IMR-90 (cell line): ENCODE measurements around the gene TELO2. TPM values are rescaled to one million over a fixed set of nuclear protein-coding genes. Genes with fewer than 3 reads are reported as not detected.

ENCODE experiments used
- ATAC-seq: fragments of 200-7000 bp; cut with Tn5 transposase; 2 replicates; pipeline ENCODE4 v1.9.1; 2020; ENCODE audit warnings: low read depth, mild to moderate bottlenecking, moderate library complexity
- BruUV-seq: library from RNA; stranded (reverse); fragments of 400-500 nt; replicated peaks from 2 replicates; lab custom pipeline; 2021; lab: Mats Ljungman, UMichigan
- CTCF ChIA-PET: fragments of 300-600 bp; formaldehyde crosslinking; extraction: SDS; loops from one replicate; lab custom pipeline; 2021; ENCODE audit warnings: antibody characterized with exemption; lab: Yijun Ruan, JAX
- POLR2A ChIA-PET: fragments of 300-600 bp; sonication (Branson Sonifier 250); formaldehyde crosslinking; loops from one replicate; lab custom pipeline; 2022; ENCODE audit warnings: antibody characterized with exemption; ENCODE audit not compliant: unreplicated experiment; lab: Charles Lee
- DNase-seq: peaks from one replicate; pipeline ENCODE4 v3.0.0; 2013
- H2AFZ ChIP-seq: replicated peaks from 2 replicates; pipeline ENCODE3; 2013; ENCODE audit warnings: low read length, mild to moderate bottlenecking; ENCODE audit not compliant: poor library complexity
- H2AK5ac ChIP-seq: 2 replicates; pipeline ENCODE4 v1.6.1; 2013; ENCODE audit warnings: low read depth, low read length, inconsistent platforms
- H2AK9ac ChIP-seq: replicated peaks from 2 replicates; pipeline ENCODE3; 2013; ENCODE audit warnings: mild to moderate bottlenecking, low read depth, low read length, moderate library complexity; ENCODE audit not compliant: poor library complexity
- H2BK120ac ChIP-seq: 2 replicates; pipeline ENCODE4 v1.6.1; 2013; ENCODE audit warnings: low read depth, low read length, inconsistent platforms
- H2BK15ac ChIP-seq: 3 replicates; pipeline ENCODE4 v1.6.1; 2013; ENCODE audit warnings: low read depth, low read length, inconsistent platforms
- H2BK20ac ChIP-seq: 2 replicates; pipeline ENCODE4 v1.6.1; 2013; ENCODE audit warnings: low read depth, mild to moderate bottlenecking, inconsistent platforms, low read length, moderate library complexity
- H2BK5ac ChIP-seq: 2 replicates; pipeline ENCODE4 v1.6.1; 2013; ENCODE audit warnings: mild to moderate bottlenecking, low read depth, low read length, inconsistent platforms; ENCODE audit not compliant: poor library complexity, severe bottlenecking
- H3K14ac ChIP-seq: replicated peaks from 2 replicates; pipeline ENCODE4 v1.6.1; 2013; ENCODE audit warnings: low read depth, low read length, inconsistent platforms
- H3K18ac ChIP-seq: 2 replicates; pipeline ENCODE4 v1.6.1; 2013; ENCODE audit warnings: low read depth, low read length, control low read depth
- H3K23ac ChIP-seq: 2 replicates; pipeline ENCODE4 v1.6.1; 2013; ENCODE audit warnings: low read depth, low read length, inconsistent platforms
- H3K27ac ChIP-seq: 2 replicates; pipeline ENCODE4 v1.5.1; 2013; ENCODE audit warnings: mild to moderate bottlenecking, control low read depth, low read length; ENCODE audit not compliant: insufficient read depth
- H3K27me3 ChIP-seq: 2 replicates; pipeline ENCODE4 v1.6.1; 2013; ENCODE audit warnings: low read length; ENCODE audit not compliant: control insufficient read depth, insufficient read depth
- H3K36me3 ChIP-seq: 2 replicates; pipeline ENCODE4 v1.6.1; 2013; ENCODE audit warnings: low read length, mixed read lengths; ENCODE audit not compliant: control insufficient read depth, insufficient read depth
- H3K4ac ChIP-seq: 2 replicates; pipeline ENCODE4 v1.6.1; 2013; ENCODE audit warnings: low read depth, low read length, inconsistent platforms
- H3K4me1 ChIP-seq: 2 replicates; pipeline ENCODE4 v1.6.1; 2013; ENCODE audit warnings: low read length, mixed read lengths; ENCODE audit not compliant: control insufficient read depth, insufficient read depth
- H3K4me2 ChIP-seq: 2 replicates; pipeline ENCODE4 v1.6.1; 2013; ENCODE audit warnings: low read depth, mild to moderate bottlenecking, control low read depth, low read length, moderate library complexity
- H3K4me3 ChIP-seq: 2 replicates; pipeline ENCODE4 v1.5.1; 2013; ENCODE audit warnings: low read depth, mild to moderate bottlenecking, control low read depth, low read length, moderate library complexity; ENCODE audit not compliant: insufficient read depth
- H3K56ac ChIP-seq: 2 replicates; pipeline ENCODE4 v1.6.1; 2013; ENCODE audit warnings: low read length, inconsistent platforms; ENCODE audit not compliant: insufficient read depth; ENCODE audit errors: extremely low read depth
- H3K79me1 ChIP-seq, 2 experiments: 2 replicates each; pipeline ENCODE4 v1.6.1; 2013; ENCODE audit warnings: low read length in 2 of 2, inconsistent platforms in 1 of 2, low read depth in 1 of 2
- H3K9ac ChIP-seq: 2 replicates; pipeline ENCODE4 v1.6.1; 2013; ENCODE audit warnings: low read depth, low read length, control low read depth
- H3K9me1 ChIP-seq: 2 replicates; pipeline ENCODE4 v1.6.1; 2013; ENCODE audit warnings: low read length, inconsistent platforms; ENCODE audit not compliant: insufficient read depth
- H3K9me3 ChIP-seq: 2 replicates; pipeline ENCODE4 v1.6.1; 2013; ENCODE audit warnings: low read length; ENCODE audit not compliant: control insufficient read depth, insufficient read depth
- H4K20me1 ChIP-seq: 2 replicates; pipeline ENCODE4 v1.6.1; 2013; ENCODE audit warnings: low read length, inconsistent platforms; ENCODE audit not compliant: insufficient read depth
- H4K5ac ChIP-seq: 2 replicates; pipeline ENCODE4 v1.6.1; 2013; ENCODE audit warnings: mild to moderate bottlenecking, low read depth, low read length, control low read depth
- H4K8ac ChIP-seq, 2 experiments: 2 replicates each; pipeline ENCODE4 v1.6.1; 2013; ENCODE audit warnings: low read depth in 2 of 2, low read length in 2 of 2, control low read depth in 1 of 2, inconsistent platforms in 1 of 2
- H4K91ac ChIP-seq: 2 replicates; pipeline ENCODE4 v1.6.1; 2013; ENCODE audit warnings: low read depth, low read length, inconsistent platforms; ENCODE audit not compliant: insufficient read depth
- CHD1 ChIP-seq: IDR thresholded peaks from 2 replicates; pipeline ENCODE4 v1.6.1; 2012; ENCODE audit warnings: low read depth, low read length, improper control_type of control experiment
- CTCF ChIP-seq: conservative IDR thresholded peaks from 2 replicates; pipeline ENCODE4 v1.5.1; 2012; ENCODE audit warnings: mild to moderate bottlenecking, low read depth, low read length, improper control_type of control experiment
- FOS ChIP-seq: fragments of 150-350 bp; IDR thresholded peaks from 2 replicates; pipeline ENCODE4 v1.6.1; 2016; ENCODE audit warnings: low read depth, low read length
- MXI1 ChIP-seq: IDR thresholded peaks from 2 replicates; pipeline ENCODE4 v1.6.1; 2012; ENCODE audit warnings: low read depth, mild to moderate bottlenecking, low read length, moderate library complexity, borderline replicate concordance
- POLR2A ChIP-seq: IDR thresholded peaks from 2 replicates; pipeline ENCODE4 v1.6.1; 2012; ENCODE audit warnings: mild to moderate bottlenecking, low read depth, low read length
- USF2 ChIP-seq: fragments of 150-350 bp; IDR thresholded peaks from 2 replicates; pipeline ENCODE4 v1.6.1; 2017; ENCODE audit warnings: mild to moderate bottlenecking, antibody characterized with exemption, low read length, low read depth
- WGBS, 2 experiments: methylation state at CpG; one replicate each; pipeline versions ENCODE4 v1.1.5 to v1.1.7; 2013; ENCODE audit warnings: missing lambda C conversion rate in 2 of 2; ENCODE audit not compliant: insufficient read length in 1 of 2; ENCODE audit errors: extremely low coverage in 2 of 2; 5-methylcytosine and 5-hydroxymethylcytosine counted together
- dilution Hi-C: fragments of 300-500 bp; cut with HindIII; formaldehyde crosslinking; loops from one replicate; pipeline ENCODE4 v1.14.3; 2018; ENCODE audit warnings: low sequenced_read_pairs; ENCODE audit not compliant: unreplicated experiment
- in situ Hi-C: fragments of 300-500 bp; cut with MboI; formaldehyde crosslinking; loops from 3 replicates; pipeline ENCODE4 v1.14.3; 2019; ENCODE audit warnings: low sequenced_read_pairs, inconsistent platforms, mixed read lengths
- intact Hi-C: fragments of 100-400 bp; cut with micrococcal nuclease; formaldehyde crosslinking; loops from 2 replicates; pipeline ENCODE4 v1.10.0; 2022
- polyA plus RNA-seq, 3 experiments: library from polyadenylated mRNA; depleted of rRNA; stranded (reverse); fragments of >200 nt; gene quantifications; 2 replicates each; pipeline ENCODE4 v1.2.3, GENCODE V29; 2012; ENCODE audit warnings: low replicate concordance in 1 of 3
- total RNA-seq: library from RNA; depleted of rRNA; stranded (reverse); fragments of >200 nt; gene quantifications from 2 replicates; pipeline ENCODE4 v1.2.3, GENCODE V29; 2012
- TF ChIP-seq, protein P1 (sequence below): fragments of 150-350 bp; IDR thresholded peaks from 2 replicates; pipeline ENCODE4 v1.6.1; 2016; ENCODE audit warnings: low read depth, mild to moderate bottlenecking, low read length, moderate library complexity, borderline replicate concordance

Gene TELO2
- total and polyA plus RNA-seq, 2 of the 4 experiments (the other 2 are of a cell fraction): 6.6 to 26.6 TPM

DNA sequence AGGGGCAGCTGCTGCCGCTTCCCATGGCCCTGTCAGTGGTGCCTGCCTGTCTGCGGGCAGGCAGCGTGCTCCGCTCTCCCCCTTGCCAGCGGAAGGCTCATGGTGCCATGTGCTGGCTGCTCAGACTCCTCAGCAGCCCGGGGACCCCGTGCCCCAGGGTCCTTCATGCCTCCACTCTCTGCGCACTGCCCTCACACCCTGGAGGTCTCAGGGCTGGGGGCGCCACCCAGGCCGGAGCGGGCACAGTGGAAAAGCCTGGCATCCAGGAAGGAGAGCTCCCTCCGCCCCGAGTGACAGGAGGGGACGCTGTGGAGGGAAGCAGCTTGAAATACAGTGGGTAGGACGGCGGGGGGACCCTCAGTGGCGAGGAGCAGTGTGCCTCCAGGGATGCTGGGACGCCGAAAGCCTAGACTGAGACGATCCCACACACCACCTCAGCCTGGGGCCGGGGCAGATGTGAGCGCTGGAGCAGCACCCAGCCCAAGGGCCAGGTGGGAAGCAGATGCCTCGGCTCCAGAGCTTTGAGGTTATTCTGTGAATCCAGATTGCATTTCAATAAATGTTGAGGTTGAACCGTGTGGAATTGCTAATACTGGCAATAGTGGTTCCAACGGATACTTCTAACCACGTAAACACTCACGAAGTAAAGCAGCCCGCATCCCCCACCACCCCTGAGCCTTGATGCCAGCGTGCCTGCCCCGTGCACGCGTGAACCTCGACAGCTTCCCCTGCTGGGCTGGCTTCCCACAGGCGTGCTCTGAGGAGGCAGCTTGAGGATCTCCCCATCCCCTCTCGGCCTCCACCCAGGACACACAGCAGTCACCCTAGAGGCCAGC, 46.8 kb downstream of the TELO2 start:
- Histone ChIP-seq H3K4ac (no peak overlapping the region), H4K8ac (no peak overlapping the region), H3K36me3 (peaks cover 28% of the 10 kb centered on the region), H3K27me3 (no peaks in the 10 kb centered on the region), H3K23ac (no peak overlapping the region), H3K9me3 (no peaks in the 10 kb centered on the region), H3K27ac (no peak overlapping the region), H3K4me2 (no peak overlapping the region), H3K79me1 (peaks cover 0 to 51% of the 10 kb centered on the region in 2 experiments; a peak in 2 of 4 replicates), H4K91ac (no peak overlapping the region), H2AK9ac (no peak overlapping the region), H2AK5ac (no peak overlapping the region), H2BK20ac (no peak overlapping the region), H2BK15ac (no peak overlapping the region), H3K4me3 (no peak overlapping the region), H3K9ac (no peak overlapping the region), H2BK120ac (no peak overlapping the region), H2AFZ (no peak overlapping the region), H4K5ac (no peak overlapping the region), H3K56ac (no peak overlapping the region), H3K4me1 (peaks cover 3% of the 10 kb centered on the region; the same call in 1 of the 2 replicates), H4K20me1 (0 out of 2 replicates have a peak, but pooled peaks cover 3% of the 10 kb centered on the region), H2BK5ac (no peak overlapping the region), H3K9me1 (0 out of 2 replicates have a peak, but pooled peaks cover 5% of the 10 kb centered on the region), H3K14ac (no peak overlapping the region), H3K18ac (no peak overlapping the region)
- dilution Hi-C loops: no loop called here
- CTCF ChIA-PET: no interaction called here
- DNase-seq (no peak), ATAC-seq (no peak)
- WGBS, 2 experiments: 94% methylated on average over 11 of the region's 35 CpGs; no CpG with 5 or more reads in 1 of the 2 experiments
- TF ChIP-seq MXI1 (no peak), CTCF (no peak), USF2 (no peak), FOS (no peak), POLR2A (no peak), CHD1 (no peak)
- TF ChIP-seq, protein P1, sequence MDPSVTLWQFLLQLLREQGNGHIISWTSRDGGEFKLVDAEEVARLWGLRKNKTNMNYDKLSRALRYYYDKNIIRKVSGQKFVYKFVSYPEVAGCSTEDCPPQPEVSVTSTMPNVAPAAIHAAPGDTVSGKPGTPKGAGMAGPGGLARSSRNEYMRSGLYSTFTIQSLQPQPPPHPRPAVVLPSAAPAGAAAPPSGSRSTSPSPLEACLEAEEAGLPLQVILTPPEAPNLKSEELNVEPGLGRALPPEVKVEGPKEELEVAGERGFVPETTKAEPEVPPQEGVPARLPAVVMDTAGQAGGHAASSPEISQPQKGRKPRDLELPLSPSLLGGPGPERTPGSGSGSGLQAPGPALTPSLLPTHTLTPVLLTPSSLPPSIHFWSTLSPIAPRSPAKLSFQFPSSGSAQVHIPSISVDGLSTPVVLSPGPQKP: no peak
- POLR2A ChIA-PET: no interaction called here
- in situ Hi-C loops: no loop called here
- intact Hi-C loops: no loop called here
- BruUV-seq: no TSS peak
